ENCODE measurements around the gene PCSK5.

PCSK5 gene

GRCh38 chr9:76200745-76201144 lies 310.3 kb downstream of the PCSK5 start:
- H3K9ac ChIP-seq (ENCODE audit: low read depth, low read length): no peak overlapping the region
- H3K27ac ChIP-seq (ENCODE audit: low read length): no peak overlapping the region
- no peaks in the 10 kb centered on the region for H3K27me3 ChIP-seq (ENCODE audit: insufficient read depth, low read length)
- H3K4me3 ChIP-seq (ENCODE audit: low read length): no peak overlapping the region
- no peaks in the 10 kb centered on the region for H3K4me1 ChIP-seq (ENCODE audit: insufficient read depth, low read length)
- no peaks in the 10 kb centered on the region for H3K9me3 ChIP-seq (ENCODE audit: insufficient read depth, low read depth, low read length)
- no peaks in the 10 kb centered on the region for H3K36me3 ChIP-seq (ENCODE audit: insufficient read depth, low read depth, low read length)

GRCh38 chr9:76203373-76203772 lies 312.9 kb downstream of the PCSK5 start:
- Histone ChIP-seq H3K4me1 (ENCODE audit: insufficient read depth, low read length) (peaks cover 4% of the 10 kb centered on the region; the same call in 1 of the 2 replicates), H3K27me3 (ENCODE audit: insufficient read depth, low read length) (no peaks in the 10 kb centered on the region), H3K36me3 (ENCODE audit: insufficient read depth, low read depth, low read length) (no peaks in the 10 kb centered on the region), H3K4me3 (ENCODE audit: low read length) (no peak overlapping the region), H3K9ac (ENCODE audit: low read depth, low read length) (no peak overlapping the region), H3K9me3 (ENCODE audit: insufficient read depth, low read depth, low read length) (no peaks in the 10 kb centered on the region), H3K27ac (ENCODE audit: low read length) (no peak overlapping the region)

GRCh38 chr9:76206821-76207220 lies 316.3 kb downstream of the PCSK5 start:
- Histone ChIP-seq H3K4me1 (ENCODE audit: insufficient read depth, low read length) (peaks cover 4% of the 10 kb centered on the region; the same call in 1 of the 2 replicates), H3K9me3 (ENCODE audit: insufficient read depth, low read depth, low read length) (no peaks in the 10 kb centered on the region), H3K27ac (ENCODE audit: low read length) (no peak overlapping the region), H3K9ac (ENCODE audit: low read depth, low read length) (no peak overlapping the region), H3K27me3 (ENCODE audit: insufficient read depth, low read length) (no peaks in the 10 kb centered on the region), H3K4me3 (ENCODE audit: low read length) (no peak overlapping the region), H3K36me3 (ENCODE audit: insufficient read depth, low read depth, low read length) (no peaks in the 10 kb centered on the region)

GRCh38 chr9:76213751-76214150 lies 323.3 kb downstream of the PCSK5 start:
- H3K27ac ChIP-seq (ENCODE audit: low read length): no peak overlapping the region
- H3K4me1 ChIP-seq (ENCODE audit: insufficient read depth, low read length): no peaks in the 10 kb centered on the region
- H3K9ac ChIP-seq (ENCODE audit: low read depth, low read length): no peak overlapping the region
- no peak overlapping the region for H3K4me3 ChIP-seq (ENCODE audit: low read length)
- H3K9me3 ChIP-seq (ENCODE audit: insufficient read depth, low read depth, low read length): no peaks in the 10 kb centered on the region
- H3K27me3 ChIP-seq (ENCODE audit: insufficient read depth, low read length): no peaks in the 10 kb centered on the region
- H3K36me3 ChIP-seq (ENCODE audit: insufficient read depth, low read depth, low read length): no peaks in the 10 kb centered on the region

GRCh38 chr9:76215066-76215465 lies 324.6 kb downstream of the PCSK5 start:
- H3K36me3 ChIP-seq (ENCODE audit: insufficient read depth, low read depth, low read length): no peaks in the 10 kb centered on the region
- no peak overlapping the region for H3K4me3 ChIP-seq (ENCODE audit: low read length)
- H3K4me1 ChIP-seq (ENCODE audit: insufficient read depth, low read length): no peaks in the 10 kb centered on the region
- no peak overlapping the region for H3K9ac ChIP-seq (ENCODE audit: low read depth, low read length)
- no peaks in the 10 kb centered on the region for H3K9me3 ChIP-seq (ENCODE audit: insufficient read depth, low read depth, low read length)
- H3K27me3 ChIP-seq (ENCODE audit: insufficient read depth, low read length): no peaks in the 10 kb centered on the region
- no peak overlapping the region for H3K27ac ChIP-seq (ENCODE audit: low read length)

- no peaks in the 10 kb centered on the region for H3K27me3 ChIP-seq (ENCODE audit: insufficient read depth, low read length)
- no peak overlapping the region for H3K27ac ChIP-seq (ENCODE audit: low read length)
- H3K4me1 ChIP-seq (ENCODE audit: insufficient read depth, low read length): no peaks in the 10 kb centered on the region
- H3K9ac ChIP-seq (ENCODE audit: low read depth, low read length): no peak overlapping the region
- no peaks in the 10 kb centered on the region for H3K9me3 ChIP-seq (ENCODE audit: insufficient read depth, low read depth, low read length)
- H3K36me3 ChIP-seq (ENCODE audit: insufficient read depth, low read depth, low read length): no peaks in the 10 kb centered on the region
- H3K4me3 ChIP-seq (ENCODE audit: low read length): no peak overlapping the region
Observed at GRCh38 chr9:76216161-76216649, 325.7 kb downstream of the PCSK5 start.

GRCh38 chr9:76218117-76218885 lies 327.8 kb downstream of the PCSK5 start:
- no peaks in the 10 kb centered on the region for H3K36me3 ChIP-seq (ENCODE audit: insufficient read depth, low read depth, low read length)
- no peak overlapping the region for H3K27ac ChIP-seq (ENCODE audit: low read length)
- H3K4me3 ChIP-seq (ENCODE audit: low read length): no peak overlapping the region

GRCh38 chr9:76218886-76219445 lies 328.5 kb downstream of the PCSK5 start:
- no peak overlapping the region for H3K27ac ChIP-seq (ENCODE audit: low read length)
- H3K9me3 ChIP-seq (ENCODE audit: insufficient read depth, low read depth, low read length): no peaks in the 10 kb centered on the region
- H3K9ac ChIP-seq (ENCODE audit: low read depth, low read length): no peak overlapping the region
- no peaks in the 10 kb centered on the region for H3K36me3 ChIP-seq (ENCODE audit: insufficient read depth, low read depth, low read length)
- H3K4me1 ChIP-seq (ENCODE audit: insufficient read depth, low read length): no peaks in the 10 kb centered on the region
- no peak overlapping the region for H3K4me3 ChIP-seq (ENCODE audit: low read length)
- H3K27me3 ChIP-seq (ENCODE audit: insufficient read depth, low read length): no peaks in the 10 kb centered on the region

More at GRCh38 chr9:76218117-76218885, 327.8 kb downstream of the PCSK5 start:
- Histone ChIP-seq H3K9ac (ENCODE audit: low read depth, low read length) (no peak overlapping the region), H3K27me3 (ENCODE audit: insufficient read depth, low read length) (no peaks in the 10 kb centered on the region), H3K9me3 (ENCODE audit: insufficient read depth, low read depth, low read length) (no peaks in the 10 kb centered on the region), H3K4me1 (ENCODE audit: insufficient read depth, low read length) (no peaks in the 10 kb centered on the region)

GRCh38 chr9:76219560-76220151 lies 329.2 kb downstream of the PCSK5 start:
- Histone ChIP-seq H3K4me3 (ENCODE audit: low read length) (no peak overlapping the region), H3K9me3 (ENCODE audit: insufficient read depth, low read depth, low read length) (no peaks in the 10 kb centered on the region), H3K36me3 (ENCODE audit: insufficient read depth, low read depth, low read length) (no peaks in the 10 kb centered on the region), H3K27me3 (ENCODE audit: insufficient read depth, low read length) (no peaks in the 10 kb centered on the region), H3K27ac (ENCODE audit: low read length) (no peak overlapping the region), H3K4me1 (ENCODE audit: insufficient read depth, low read length) (no peaks in the 10 kb centered on the region), H3K9ac (ENCODE audit: low read depth, low read length) (no peak overlapping the region)

GRCh38 chr9:76221423-76221822 lies 330.9 kb downstream of the PCSK5 start:
- H3K9ac ChIP-seq (ENCODE audit: low read depth, low read length): no peak overlapping the region
- H3K4me3 ChIP-seq (ENCODE audit: low read length): no peak overlapping the region
- no peak overlapping the region for H3K27ac ChIP-seq (ENCODE audit: low read length)

GRCh38 chr9:76223749-76224340 lies 333.4 kb downstream of the PCSK5 start:
- H3K9me3 ChIP-seq (ENCODE audit: insufficient read depth, low read depth, low read length): no peaks in the 10 kb centered on the region
- H3K36me3 ChIP-seq (ENCODE audit: insufficient read depth, low read depth, low read length): no peaks in the 10 kb centered on the region
- no peak overlapping the region for H3K9ac ChIP-seq (ENCODE audit: low read depth, low read length)
- H3K4me3 ChIP-seq (ENCODE audit: low read length): no peak overlapping the region
- no peak overlapping the region for H3K27ac ChIP-seq (ENCODE audit: low read length)
- H3K27me3 ChIP-seq (ENCODE audit: insufficient read depth, low read length): no peaks in the 10 kb centered on the region
- no peaks in the 10 kb centered on the region for H3K4me1 ChIP-seq (ENCODE audit: insufficient read depth, low read length)

More at GRCh38 chr9:76221423-76221822, 330.9 kb downstream of the PCSK5 start:
- Histone ChIP-seq H3K27me3 (ENCODE audit: insufficient read depth, low read length) (no peaks in the 10 kb centered on the region), H3K9me3 (ENCODE audit: insufficient read depth, low read depth, low read length) (no peaks in the 10 kb centered on the region), H3K36me3 (ENCODE audit: insufficient read depth, low read depth, low read length) (no peaks in the 10 kb centered on the region), H3K4me1 (ENCODE audit: insufficient read depth, low read length) (no peaks in the 10 kb centered on the region)
